Stimulated activated CD8-positive, alpha-beta memory T cell treated with anti-CD3 and anti-CD28 coated beads, Interleukin-15, amount 100 ng/mL, for 48 hours (primary cell): ENCODE measurements around the gene COASY.
"Not testable (repeated sequence)": the region's sequence is repeated elsewhere in the genome, so short reads cannot be mapped to it uniquely, and the experiment has no call there.

Experiments used
- DNase-seq, 2 donors: peaks; one replicate each; pipeline ENCODE4 v3.0.0-alpha.2; 2020; ENCODE audit warnings: low read depth in 2 of 2

Gene COASY

GRCh38 chr17:42531455-42532354, 30.2 kb upstream of the COASY start:
- peak; percentile 36 to 42 for DNase-seq

DNA sequence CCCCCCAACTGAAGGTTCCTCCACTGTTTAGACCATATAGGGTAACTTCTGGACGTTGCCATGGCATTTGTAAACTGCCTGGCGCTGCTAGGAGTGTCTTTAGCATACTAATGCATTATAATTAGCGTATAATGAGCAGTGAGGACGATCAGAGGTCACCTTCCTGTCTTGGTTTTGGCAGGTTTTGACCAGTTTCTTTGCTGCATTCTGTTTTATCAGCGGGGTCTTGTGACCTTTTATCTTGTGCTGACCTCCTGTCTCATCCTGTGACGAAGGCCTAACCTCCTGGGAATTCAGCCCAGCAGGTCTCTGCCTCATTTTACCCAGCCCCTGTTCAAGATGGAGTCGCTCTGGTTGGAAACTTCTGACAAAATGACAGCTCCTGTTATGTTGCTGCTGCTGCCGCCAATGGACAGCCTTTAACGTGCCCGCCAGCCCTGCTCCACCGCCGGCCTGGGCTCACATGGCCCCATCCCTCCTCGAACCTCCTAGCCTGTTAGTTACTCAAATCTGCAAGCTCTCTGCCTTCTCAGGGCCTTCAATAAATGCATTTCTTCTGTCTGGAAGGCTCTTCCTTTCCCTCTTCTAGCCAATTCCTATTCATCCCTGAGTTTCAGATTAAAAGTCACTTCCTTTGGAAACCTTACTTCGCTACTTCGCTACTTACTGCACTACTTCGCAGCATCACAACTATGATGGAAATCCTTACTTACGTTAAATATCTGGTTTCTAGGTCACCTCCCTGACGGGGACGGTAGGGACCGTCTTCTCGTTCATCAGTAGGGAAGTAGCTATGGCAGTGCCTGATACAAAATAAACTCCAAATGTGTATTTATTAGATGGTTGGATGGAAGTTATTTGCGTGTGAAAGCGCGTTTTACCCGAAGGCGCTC, 26.5 kb upstream of the COASY start:
- DNase-seq: no peak

DNA sequence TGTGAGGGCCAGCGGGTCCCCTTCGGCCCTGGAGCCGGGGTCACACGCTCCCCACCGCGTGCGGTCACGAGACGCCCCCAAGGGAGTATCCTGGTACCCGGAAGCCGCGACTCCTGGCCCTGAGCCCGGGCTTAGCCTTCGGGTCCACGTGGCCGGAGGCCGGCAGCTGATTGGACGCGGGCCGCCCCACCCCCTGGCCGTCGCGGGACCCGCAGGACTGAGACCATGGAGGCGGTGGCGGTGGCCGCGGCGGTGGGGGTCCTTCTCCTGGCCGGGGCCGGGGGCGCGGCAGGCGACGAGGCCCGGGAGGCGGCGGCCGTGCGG, 25.9 kb upstream of the COASY start, which contains the start of gene NAGLU:
NAGLU (plus strand) TSS at position 194 of the 324 bp plus-strand sequence; CDS start at position 226, 32 bp downstream.
- DNase-seq: peak; percentile 83 to 86

- peak; percentile 66 to 71 for DNase-seq
Measured at GRCh38 chr17:42536372-42537155, 25.4 kb upstream of the COASY start.

GRCh38 chr17:42537156-42537805, 24.7 kb upstream of the COASY start:
- DNase-seq: no peak

DNA sequence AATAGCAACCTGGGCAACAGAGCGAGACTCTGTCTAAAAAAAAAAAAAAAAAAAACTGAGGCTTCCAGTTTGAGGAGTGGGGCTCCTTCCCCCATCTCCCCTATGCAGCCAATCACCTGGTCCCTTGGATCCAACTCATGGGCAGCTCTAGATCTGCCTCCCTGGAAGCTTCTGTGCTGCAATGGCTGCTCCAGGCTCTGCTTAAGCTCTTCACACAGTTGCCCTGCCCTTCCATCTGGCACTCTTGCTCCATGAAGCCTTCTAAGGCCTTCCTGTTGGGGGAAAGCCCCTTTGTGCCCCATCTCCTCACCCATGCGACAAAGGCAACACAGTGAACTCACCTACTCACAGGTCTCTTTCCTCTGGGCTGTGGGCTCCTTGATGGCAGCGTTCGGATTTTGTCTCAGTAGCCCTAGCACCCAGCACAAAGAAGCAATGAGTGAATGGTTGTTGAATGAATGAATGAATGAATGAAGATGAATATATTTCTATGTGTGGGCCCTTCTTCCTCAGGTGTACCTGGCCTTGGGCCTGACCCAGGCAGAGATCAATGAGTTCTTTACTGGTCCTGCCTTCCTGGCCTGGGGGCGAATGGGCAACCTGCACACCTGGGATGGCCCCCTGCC, 24.0 kb upstream of the COASY start:
- no peak for DNase-seq

DNA sequence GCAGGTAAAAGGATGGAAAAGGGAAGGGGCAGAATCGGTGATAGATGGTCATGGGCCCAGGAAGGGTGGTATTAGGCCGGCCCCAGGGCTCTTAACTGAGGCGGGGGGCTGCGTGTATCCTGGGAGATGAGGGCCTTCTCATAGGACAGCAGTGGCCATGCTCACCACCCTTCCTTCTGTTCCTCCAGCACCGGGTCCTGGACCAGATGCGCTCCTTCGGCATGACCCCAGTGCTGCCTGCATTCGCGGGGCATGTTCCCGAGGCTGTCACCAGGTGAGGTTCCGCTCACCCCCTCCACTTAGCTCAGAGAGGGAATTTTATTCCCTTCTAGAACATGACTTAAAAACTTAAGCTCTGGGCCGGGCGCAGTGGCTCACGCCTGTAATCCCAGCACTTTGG, 23.5 kb upstream of the COASY start:
- no peak for DNase-seq

GRCh38 chr17:42540558-42540957, 21.4 kb upstream of the COASY start:
- DNase-seq: not testable (repeated sequence)

GRCh38 chr17:42541041-42541833, 20.7 kb upstream of the COASY start:
- DNase-seq: no peak

DNA sequence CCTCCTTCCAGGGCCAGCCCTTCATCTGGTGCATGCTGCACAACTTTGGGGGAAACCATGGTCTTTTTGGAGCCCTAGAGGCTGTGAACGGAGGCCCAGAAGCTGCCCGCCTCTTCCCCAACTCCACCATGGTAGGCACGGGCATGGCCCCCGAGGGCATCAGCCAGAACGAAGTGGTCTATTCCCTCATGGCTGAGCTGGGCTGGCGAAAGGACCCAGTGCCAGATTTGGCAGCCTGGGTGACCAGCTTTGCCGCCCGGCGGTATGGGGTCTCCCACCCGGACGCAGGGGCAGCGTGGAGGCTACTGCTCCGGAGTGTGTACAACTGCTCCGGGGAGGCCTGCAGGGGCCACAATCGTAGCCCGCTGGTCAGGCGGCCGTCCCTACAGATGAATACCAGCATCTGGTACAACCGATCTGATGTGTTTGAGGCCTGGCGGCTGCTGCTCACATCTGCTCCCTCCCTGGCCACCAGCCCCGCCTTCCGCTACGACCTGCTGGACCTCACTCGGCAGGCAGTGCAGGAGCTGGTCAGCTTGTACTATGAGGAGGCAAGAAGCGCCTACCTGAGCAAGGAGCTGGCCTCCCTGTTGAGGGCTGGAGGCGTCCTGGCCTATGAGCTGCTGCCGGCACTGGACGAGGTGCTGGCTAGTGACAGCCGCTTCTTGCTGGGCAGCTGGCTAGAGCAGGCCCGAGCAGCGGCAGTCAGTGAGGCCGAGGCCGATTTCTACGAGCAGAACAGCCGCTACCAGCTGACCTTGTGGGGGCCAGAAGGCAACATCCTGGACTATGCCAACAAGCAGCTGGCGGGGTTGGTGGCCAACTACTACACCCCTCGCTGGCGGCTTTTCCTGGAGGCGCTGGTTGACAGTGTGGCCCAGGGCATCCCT, 18.5 kb upstream of the COASY start:
- DNase-seq: no peak

GRCh38 chr17:42544874-42545283, 17.1 kb upstream of the COASY start:
- DNase-seq: no peak

- not testable (repeated sequence) for DNase-seq
Measured at GRCh38 chr17:42545755-42546505, 16.0 kb upstream of the COASY start.

- no peak for DNase-seq
Measured at GRCh38 chr17:42547001-42547461, 14.9 kb upstream of the COASY start.

DNA sequence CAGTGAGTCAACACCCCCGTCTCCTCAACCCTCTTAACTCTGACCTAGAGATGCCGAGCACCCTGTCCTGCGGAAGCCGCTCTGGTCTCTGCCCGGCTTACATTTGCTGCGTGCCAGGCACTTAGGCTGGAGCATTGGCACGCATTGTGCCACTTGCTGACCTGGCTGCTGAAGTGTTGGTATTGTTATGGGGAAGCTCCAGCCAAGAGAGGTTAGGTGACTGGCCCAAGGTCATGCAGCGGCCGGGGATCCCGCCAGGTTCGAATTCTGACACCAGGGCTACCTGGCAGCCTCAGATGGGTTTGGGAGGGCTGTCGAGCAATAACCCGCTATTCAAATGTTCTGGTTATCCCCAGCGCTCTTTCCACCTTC, 14.3 kb upstream of the COASY start:
- no peak for DNase-seq

GRCh38 chr17:42548070-42548837, 13.7 kb upstream of the COASY start:
- peak; percentile 70 to 75 for DNase-seq

DNA sequence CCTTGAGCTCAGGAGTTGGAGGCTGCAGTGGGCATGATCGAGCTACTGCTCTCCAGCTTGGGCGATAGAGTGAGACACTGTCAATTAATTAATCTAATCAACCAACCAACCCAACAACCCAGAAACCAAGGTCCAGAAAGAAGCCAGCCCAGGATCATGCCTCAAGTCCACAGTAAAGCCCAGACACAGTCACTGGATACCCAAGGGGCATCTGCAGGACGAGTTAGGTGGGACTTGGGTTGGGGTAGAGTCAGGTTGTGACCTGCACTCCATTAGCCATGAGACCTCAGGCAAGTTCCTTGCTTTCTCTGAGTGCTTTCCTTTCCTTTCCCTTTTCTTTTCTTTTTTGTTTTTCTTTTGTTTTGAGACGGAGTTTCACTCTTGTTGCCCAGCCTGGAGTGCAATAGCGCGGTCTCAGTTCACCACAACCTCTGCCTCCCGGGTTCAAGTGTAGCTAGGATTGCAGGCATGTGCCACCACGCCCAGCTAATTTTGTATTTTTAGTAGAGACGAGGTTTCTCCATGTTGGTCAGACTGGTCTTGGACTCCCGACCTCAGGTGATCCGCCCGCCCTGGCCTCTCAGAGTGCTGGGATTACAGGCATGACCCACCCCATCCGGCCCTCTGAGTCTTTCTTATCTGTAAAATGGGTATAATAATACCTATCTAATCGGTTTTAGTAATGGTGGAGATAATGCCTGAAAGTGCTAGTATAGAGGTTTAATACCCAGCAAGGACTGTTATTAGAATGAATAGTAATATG, 12.8 kb upstream of the COASY start:
- DNase-seq: no peak

- not testable (repeated sequence) for DNase-seq
Measured at GRCh38 chr17:42552736-42553135, 9.2 kb upstream of the COASY start, which contains the start of gene HSD17B1. HSD17B1 (plus strand) TSS chr17:42552923; CDS start chr17:42552934, 11 bp downstream.
